H1 (cell line): ENCODE data around the gene ZNF292. TPM values are rescaled to one million over a fixed set of nuclear protein-coding genes. Genes with fewer than 3 reads are reported as not detected.

Experiments
- CTCF ChIA-PET: fragments of 300-600 bp; sonication (Branson Sonifier 250); formaldehyde crosslinking; loops from one replicate; lab custom pipeline; 2021; ENCODE audit not compliant: partially characterized antibody; lab: Charles Lee
- POLR2A ChIA-PET: fragments of 300-600 bp; sonication (Branson Sonifier 250); formaldehyde crosslinking; loops from one replicate; lab custom pipeline; 2021; ENCODE audit warnings: inconsistent platforms; ENCODE audit not compliant: partially characterized antibody; lab: Charles Lee
- DNase-seq, 2 experiments: peaks; one replicate each; pipeline versions ENCODE4 v3.0.0 to v3.0.0-alpha.2; 2010 to 2022; ENCODE audit warnings: low spot score in 2 of 2, low read depth in 1 of 2, mixed read lengths in 1 of 2
- FAIRE-seq: peaks from 2 replicates; lab custom pipeline; 2011; peaks lifted over from hg19 to GRCh38; lab: Jason Lieb, UNC
- H2AFZ ChIP-seq: 2 replicates; pipeline ENCODE4 v1.8.1; 2012; ENCODE audit warnings: low read length, inconsistent platforms
- H2AK5ac ChIP-seq: 2 replicates; pipeline ENCODE4 v1.6.1; 2013; ENCODE audit warnings: low read depth, low read length
- H2BK120ac ChIP-seq: replicated peaks from 2 replicates; pipeline ENCODE3; 2013; ENCODE audit warnings: low read depth, low read length, inconsistent platforms
- H2BK12ac ChIP-seq: 2 replicates; pipeline ENCODE4 v1.6.1; 2013; ENCODE audit warnings: low read depth, low read length
- H2BK15ac ChIP-seq: 2 replicates; pipeline ENCODE4 v1.6.1; 2013; ENCODE audit warnings: low read length
- H2BK20ac ChIP-seq: 2 replicates; pipeline ENCODE4 v1.6.1; 2013; ENCODE audit warnings: low read length
- H2BK5ac ChIP-seq: 2 replicates; pipeline ENCODE4 v1.6.1; 2013; ENCODE audit warnings: low read depth, low read length
- H3K14ac ChIP-seq: 2 replicates; pipeline ENCODE4 v1.6.1; 2013; ENCODE audit warnings: inconsistent platforms; ENCODE audit not compliant: insufficient read length
- H3K18ac ChIP-seq: 2 replicates; pipeline ENCODE4 v1.6.1; 2013; ENCODE audit warnings: low read length; ENCODE audit errors: extremely low read depth
- H3K23ac ChIP-seq: 2 replicates; pipeline ENCODE4 v1.6.1; 2013; ENCODE audit warnings: inconsistent platforms; ENCODE audit not compliant: insufficient read length
- H3K23me2 ChIP-seq: 2 replicates; pipeline ENCODE4 v1.6.1; 2013; ENCODE audit warnings: low read depth, low read length
- H3K27ac ChIP-seq: 2 replicates; pipeline ENCODE4 v1.6.1; 2011; ENCODE audit warnings: low read depth, low read length, inconsistent platforms
- H3K27me3 ChIP-seq, 4 experiments: replicated peaks in 1 of 4; 1 replicate in 1 of 4; 2 replicates in 3 of 4; pipeline versions ENCODE4 v1.6.1 to v1.8.1; 2011 to 2013; ENCODE audit warnings: low read length in 3 of 4, mild to moderate bottlenecking in 3 of 4, inconsistent platforms in 2 of 4, mixed read lengths in 2 of 4, moderate library complexity in 1 of 4; ENCODE audit not compliant: control insufficient read depth in 3 of 4, insufficient read depth in 3 of 4; ENCODE audit errors: extremely low read depth in 1 of 4
- H3K36me3 ChIP-seq, 4 experiments: 2 replicates each; pipeline versions ENCODE4 v1.6.1 to v1.8.1; 2011 to 2013; ENCODE audit warnings: mild to moderate bottlenecking in 4 of 4, low read length in 3 of 4, moderate library complexity in 2 of 4, control low read depth in 1 of 4, inconsistent platforms in 1 of 4; ENCODE audit not compliant: insufficient read depth in 4 of 4, control insufficient read depth in 2 of 4
- H3K4ac ChIP-seq: replicated peaks from 2 replicates; pipeline ENCODE3; 2013; ENCODE audit warnings: low read length, low read depth, mixed read lengths, inconsistent platforms; ENCODE audit not compliant: insufficient read length
- H3K4me1 ChIP-seq, 4 experiments: replicated peaks in 1 of 4; 1 replicate in 1 of 4; 2 replicates in 3 of 4; pipeline versions ENCODE4 v1.6.1 to v1.8.1; 2011 to 2013; ENCODE audit warnings: low read length in 3 of 4, inconsistent platforms in 2 of 4, mixed read lengths in 1 of 4; ENCODE audit not compliant: insufficient read depth in 4 of 4, control insufficient read depth in 3 of 4
- H3K4me2 ChIP-seq, 2 experiments: 2 replicates each; pipeline versions ENCODE4 v1.6.1 to v1.8.1; 2011 to 2013; ENCODE audit warnings: low read depth in 2 of 2, low read length in 2 of 2, control low read depth in 1 of 2, inconsistent platforms in 1 of 2, mild to moderate bottlenecking in 1 of 2; ENCODE audit not compliant: insufficient read depth in 1 of 2
- H3K4me3 ChIP-seq, 4 experiments: fragments of 200-600, 300-600 bp in 1 of 4; sonication (generic), shearing (Covaris generic), sonication (Bioruptor Twin) in 1 of 4; 2 replicates each; pipeline versions ENCODE4 v1.5.1 to v1.8.1; 2011 to 2016; ENCODE audit warnings: low read length in 4 of 4, low read depth in 3 of 4, control low read depth in 2 of 4, inconsistent platforms in 2 of 4, mild to moderate bottlenecking in 2 of 4, mixed read lengths in 1 of 4, moderate library complexity in 1 of 4; ENCODE audit not compliant: insufficient read depth in 2 of 4; ENCODE audit errors: extremely low read depth in 1 of 4
- H3K56ac ChIP-seq: replicated peaks from 2 replicates; pipeline ENCODE3; 2013; ENCODE audit warnings: low read depth, mild to moderate bottlenecking, mixed read lengths, low read length, inconsistent platforms; ENCODE audit not compliant: insufficient read length
- H3K79me1 ChIP-seq: 2 replicates; pipeline ENCODE4 v1.6.1; 2013; ENCODE audit warnings: low read depth, low read length, control low read depth
- H3K79me2 ChIP-seq, 2 experiments: 2 replicates each; pipeline versions ENCODE4 v1.6.1 to v1.8.1; 2012 to 2013; ENCODE audit warnings: low read length in 2 of 2, mild to moderate bottlenecking in 2 of 2, inconsistent platforms in 1 of 2; ENCODE audit not compliant: insufficient read depth in 2 of 2, control insufficient read depth in 1 of 2
- H3K9ac ChIP-seq, 4 experiments: replicated peaks in 1 of 4; 1 replicate in 1 of 4; 2 replicates in 3 of 4; pipeline versions ENCODE4 v1.6.1 to v1.8.1; 2011 to 2013; ENCODE audit warnings: low read depth in 3 of 4, low read length in 3 of 4, control low read depth in 2 of 4, mild to moderate bottlenecking in 2 of 4, moderate library complexity in 2 of 4, inconsistent platforms in 1 of 4; ENCODE audit errors: extremely low read depth in 1 of 4
- H3K9me3 ChIP-seq, 2 experiments: 2 replicates each; pipeline versions ENCODE4 v1.6.1 to v1.8.1; 2012 to 2013; ENCODE audit warnings: mild to moderate bottlenecking in 2 of 2, moderate library complexity in 2 of 2, control low read depth in 1 of 2, inconsistent platforms in 1 of 2, low read depth in 1 of 2, low read length in 1 of 2, mixed read lengths in 1 of 2; ENCODE audit not compliant: insufficient read depth in 2 of 2
- H4K20me1 ChIP-seq, 2 experiments: replicated peaks in 1 of 2; 2 replicates each; pipeline versions ENCODE3 to v1.8.1; 2011 to 2013; ENCODE audit warnings: inconsistent platforms in 2 of 2, low read length in 2 of 2, mild to moderate bottlenecking in 1 of 2; ENCODE audit not compliant: insufficient read depth in 2 of 2, control insufficient read depth in 1 of 2
- H4K5ac ChIP-seq: 2 replicates; pipeline ENCODE4 v1.6.1; 2013; ENCODE audit warnings: low read length, low read depth, mixed read lengths, inconsistent platforms; ENCODE audit not compliant: insufficient read length
- H4K8ac ChIP-seq: 2 replicates; pipeline ENCODE4 v1.8.0; 2013; ENCODE audit warnings: mild to moderate bottlenecking, moderate library complexity, low read length, inconsistent platforms; ENCODE audit not compliant: insufficient read depth; ENCODE audit errors: extremely low read depth
- H4K91ac ChIP-seq: replicated peaks from 2 replicates; pipeline ENCODE3; 2013; ENCODE audit warnings: low read length, mixed read lengths, inconsistent platforms; ENCODE audit not compliant: insufficient read length
- EGR1 ChIP-seq: IDR thresholded peaks from 2 replicates; pipeline ENCODE4 v1.6.1; 2011; ENCODE audit warnings: low read depth, low read length, borderline replicate concordance
- FOSL1 ChIP-seq: IDR thresholded peaks from 2 replicates; pipeline ENCODE4 v1.6.1; 2011; ENCODE audit warnings: mild to moderate bottlenecking, low read depth, low read length, moderate library complexity; ENCODE audit not compliant: insufficient read depth
- GABPA ChIP-seq: IDR thresholded peaks from 2 replicates; pipeline ENCODE4 v1.6.1; 2011; ENCODE audit warnings: mild to moderate bottlenecking, low read length, moderate library complexity, borderline replicate concordance; ENCODE audit not compliant: insufficient read depth
- MAFK ChIP-seq: IDR thresholded peaks from 2 replicates; pipeline ENCODE4 v1.6.1; 2012; ENCODE audit warnings: low read depth, mild to moderate bottlenecking, improper control_type of control experiment, low read length
- POLR2AphosphoS5 ChIP-seq: IDR thresholded peaks from 2 replicates; pipeline ENCODE4 v1.6.1; 2011; ENCODE audit warnings: low read depth, low read length
- POU5F1 ChIP-seq: IDR thresholded peaks from 2 replicates; pipeline ENCODE4 v1.6.1; 2011; ENCODE audit warnings: low read depth, mild to moderate bottlenecking, low read length, moderate library complexity
- SIX5 ChIP-seq: IDR thresholded peaks from 2 replicates; pipeline ENCODE4 v1.6.1; 2011; ENCODE audit warnings: mild to moderate bottlenecking, low read depth, low read length
- SP1 ChIP-seq: IDR thresholded peaks from 2 replicates; pipeline ENCODE4 v1.6.1; 2011; ENCODE audit warnings: low read depth, low read length
- TAF1 ChIP-seq: IDR thresholded peaks from 2 replicates; pipeline ENCODE4 v1.6.1; 2011; ENCODE audit warnings: mild to moderate bottlenecking, low read depth, low read length
- WGBS, 2 experiments: shearing (Covaris generic) in 1 of 2; methylation state at CpG; one replicate each; pipeline versions ENCODE4 v1.1.6 to v1.1.7; 2013 to 2015; ENCODE audit warnings: low lambda C conversion rate in 2 of 2, mixed read lengths in 2 of 2, inconsistent platforms in 1 of 2, low coverage in 1 of 2, missing lambda C conversion rate in 1 of 2; ENCODE audit not compliant: insufficient replicate concordance in 2 of 2, insufficient coverage in 1 of 2, insufficient read length in 1 of 2; ENCODE audit errors: extremely low coverage in 1 of 2, missing lambda C conversion rate in 1 of 2; 5-methylcytosine and 5-hydroxymethylcytosine counted together
- polyA plus RNA-seq, 7 experiments: library from polyadenylated mRNA; depleted of rRNA in 3 of 7; stranded (reverse) in 5 of 7; unstranded in 2 of 7; fragments of >200 nt in 5 of 7; fragments of 200-250 nt in 2 of 7; gene quantifications; 1 replicate in 5 of 7; 2 replicates in 1 of 7; 4 replicates in 1 of 7; pipeline versions ENCODE4 v1.2.1 to v1.2.3, GENCODE V29; 2011 to 2013; ENCODE audit warnings: missing spikeins in 2 of 7, mixed read lengths in 2 of 7
- total RNA-seq: library from RNA; stranded (reverse); fragmentation: NEBNext Ultra II Directional; extraction: Animal tissue kit (Norgen Biotek cat#: 25700); gene quantifications from 2 replicates; pipeline ENCODE4 v1.2.1, GENCODE V29; 2021
- TF ChIP-seq, protein P1 (sequence below), 3 experiments: IDR thresholded peaks; 1 replicate in 2 of 3; 2 replicates in 1 of 3; pipeline versions ENCODE4 v1.5.1 to v1.6.1; 2011; ENCODE audit warnings: low read length in 3 of 3, mild to moderate bottlenecking in 3 of 3, inconsistent platforms in 2 of 3, low read depth in 1 of 3, moderate library complexity in 1 of 3; ENCODE audit not compliant: insufficient read depth in 1 of 3; ENCODE audit errors: control extremely low read depth in 1 of 3

Gene ZNF292
- total and polyA plus RNA-seq, 2 of the 8 experiments (the other 6 are each of a cell fraction or from before 2014, with no cell fraction given) = 6.8 to 44.2 TPM

DNA sequence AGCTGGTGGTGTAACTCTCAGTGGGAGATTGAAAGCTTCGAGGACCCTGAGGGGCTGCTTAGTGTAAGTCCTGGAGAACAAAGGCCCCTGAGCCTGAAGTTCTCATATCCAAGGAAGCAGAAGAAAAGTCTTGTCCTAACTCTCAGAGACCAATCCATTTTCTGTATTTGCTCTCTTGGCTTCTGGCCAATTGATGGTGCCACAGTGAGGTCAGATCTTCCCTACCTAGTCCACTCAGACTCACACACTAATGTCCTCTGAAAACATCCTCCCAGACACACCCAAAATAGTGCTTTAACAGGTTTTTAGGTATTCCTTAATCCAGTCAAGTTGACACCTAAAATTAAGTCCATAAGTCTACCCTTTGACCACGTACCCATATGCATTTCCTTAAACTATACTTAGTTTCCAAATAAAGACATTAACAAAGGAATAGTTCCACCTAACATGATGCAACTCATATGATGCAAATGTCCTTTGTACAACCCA lies 29.4 kb downstream of the ZNF292 start:
- no peak for FAIRE-seq

More for the DNA sequence above, 29.4 kb downstream of the ZNF292 start:
- H2BK12ac ChIP-seq = no peak overlapping the region
- no peak overlapping the region for H3K56ac ChIP-seq
- H3K9ac ChIP-seq = no peak overlapping the region
- no peak overlapping the region for H2AFZ ChIP-seq
- TF ChIP-seq, protein P1, sequence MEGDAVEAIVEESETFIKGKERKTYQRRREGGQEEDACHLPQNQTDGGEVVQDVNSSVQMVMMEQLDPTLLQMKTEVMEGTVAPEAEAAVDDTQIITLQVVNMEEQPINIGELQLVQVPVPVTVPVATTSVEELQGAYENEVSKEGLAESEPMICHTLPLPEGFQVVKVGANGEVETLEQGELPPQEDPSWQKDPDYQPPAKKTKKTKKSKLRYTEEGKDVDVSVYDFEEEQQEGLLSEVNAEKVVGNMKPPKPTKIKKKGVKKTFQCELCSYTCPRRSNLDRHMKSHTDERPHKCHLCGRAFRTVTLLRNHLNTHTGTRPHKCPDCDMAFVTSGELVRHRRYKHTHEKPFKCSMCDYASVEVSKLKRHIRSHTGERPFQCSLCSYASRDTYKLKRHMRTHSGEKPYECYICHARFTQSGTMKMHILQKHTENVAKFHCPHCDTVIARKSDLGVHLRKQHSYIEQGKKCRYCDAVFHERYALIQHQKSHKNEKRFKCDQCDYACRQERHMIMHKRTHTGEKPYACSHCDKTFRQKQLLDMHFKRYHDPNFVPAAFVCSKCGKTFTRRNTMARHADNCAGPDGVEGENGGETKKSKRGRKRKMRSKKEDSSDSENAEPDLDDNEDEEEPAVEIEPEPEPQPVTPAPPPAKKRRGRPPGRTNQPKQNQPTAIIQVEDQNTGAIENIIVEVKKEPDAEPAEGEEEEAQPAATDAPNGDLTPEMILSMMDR (IDR thresholded peaks at IDR 0.05; ENCODE audit: control extremely low read depth in 1 of 3, insufficient read depth in 1 of 3, low read depth in 1 of 3, low read length in 3 of 3) = no peak
- TF ChIP-seq SP1 = no peak
- no peak for TF ChIP-seq GABPA
- TF ChIP-seq EGR1 = no peak
- no peak for TF ChIP-seq POU5F1
- TF ChIP-seq POLR2AphosphoS5 = no peak
- no peak for TF ChIP-seq FOSL1
- no peak for TF ChIP-seq MAFK
- TF ChIP-seq SIX5 = no peak
- TF ChIP-seq TAF1 = no peak
- TF ChIP-seq, all 59 proteins: peak for 0
- H3K14ac ChIP-seq = no peak overlapping the region
- H3K27ac ChIP-seq = no peak overlapping the region
- H3K27me3 ChIP-seq = no peaks in the 10 kb centered on the region
- H3K9me3 ChIP-seq = no peaks in the 10 kb centered on the region
- H4K5ac ChIP-seq = no peak overlapping the region
- H3K79me2 ChIP-seq = peaks cover 19 to 99% of the 10 kb centered on the region in 2 experiments
- no peak overlapping the region for H2BK20ac ChIP-seq
- H3K4me3 ChIP-seq = no peak overlapping the region
- 81% methylated on average over 2 of the region's 2 CpGs; no CpG with 5 or more reads in 1 of the 2 experiments for WGBS, 2 experiments
- H3K4me1 ChIP-seq = peaks cover 6 to 21% (median 17%) of the 10 kb centered on the region in 4 experiments
- H2AK5ac ChIP-seq = no peak overlapping the region
- H2BK120ac ChIP-seq = no peak overlapping the region
- no peak overlapping the region for H4K91ac ChIP-seq
- peaks cover 9% of the 10 kb centered on the region; the same call in 1 of the 2 replicates for H3K79me1 ChIP-seq
- H3K18ac ChIP-seq = no peak overlapping the region; the same call in 1 of the 2 replicates
- H2BK15ac ChIP-seq = no peak overlapping the region
- no peaks in the 10 kb centered on the region for H3K23me2 ChIP-seq
- H4K8ac ChIP-seq = no peak overlapping the region
- H3K36me3 ChIP-seq = peaks cover 0 to 2% (median 0%) of the 10 kb centered on the region in 4 experiments; a peak in 2 of 8 replicates
- no peak overlapping the region for H2BK5ac ChIP-seq
- ChIA-PET CTCF (interaction anchor here (0.6 to 0.9 kb wide), 2 partner anchors 22 to 24 kb away, joined by 3 read pairs; no protein-coding TSS in a partner anchor), POLR2A (no interaction called here)
- H3K23ac ChIP-seq = no peak overlapping the region
- H3K4me2 ChIP-seq = no peak overlapping the region
- no peak overlapping the region for H3K4ac ChIP-seq
- DNase-seq = no peak
- peaks cover 5 to 11% of the 10 kb centered on the region in 2 experiments for H4K20me1 ChIP-seq
